WTC11 (cell line): ENCODE results near the gene ADAMTSL4.
"Not testable (repeated sequence)": the region's sequence is repeated elsewhere in the genome, so short reads cannot be mapped to it uniquely, and the experiment has no call there.

ENCODE experiments used
- ARID4B ChIP-seq: sonication (generic); formaldehyde crosslinking; IDR thresholded peaks from 2 replicates; pipeline ENCODE4 v1.8.0; 2023; ENCODE audit warnings: missing genetic modification reagents, mild to moderate bottlenecking, borderline replicate concordance
- CTCF ChIP-seq: fragments of 200-600 bp; IDR thresholded peaks from 2 replicates; pipeline ENCODE4 v1.8.0; 2022; ENCODE audit warnings: antibody characterized with exemption
- MAX ChIP-seq: sonication (generic); formaldehyde crosslinking; IDR thresholded peaks from 2 replicates; pipeline ENCODE4 v1.8.0; 2022; ENCODE audit warnings: mild to moderate bottlenecking, missing genetic modification reagents
- MYBL2 ChIP-seq: sonication (generic); formaldehyde crosslinking; IDR thresholded peaks from 2 replicates; pipeline ENCODE4 v1.8.1; 2023; ENCODE audit warnings: mild to moderate bottlenecking, moderate library complexity, missing genetic modification reagents
- PRDM15 ChIP-seq: sonication (generic); formaldehyde crosslinking; IDR thresholded peaks from 2 replicates; pipeline ENCODE4 v1.8.0; 2022; ENCODE audit warnings: missing genetic modification reagents
- SMAD4 ChIP-seq: sonication (generic); formaldehyde crosslinking; IDR thresholded peaks from 2 replicates; pipeline ENCODE4 v1.8.0; 2022; ENCODE audit warnings: mild to moderate bottlenecking, missing genetic modification reagents
- TCF7 ChIP-seq: sonication (generic); formaldehyde crosslinking; IDR thresholded peaks from 2 replicates; pipeline ENCODE4 v1.8.0; 2022; ENCODE audit warnings: mild to moderate bottlenecking, low read depth, missing genetic modification reagents, moderate library complexity
- TP53 ChIP-seq: sonication (generic); formaldehyde crosslinking; IDR thresholded peaks from 2 replicates; pipeline ENCODE4 v1.8.1; 2023; ENCODE audit warnings: mild to moderate bottlenecking, missing genetic modification reagents
- USF2 ChIP-seq: sonication (generic); formaldehyde crosslinking; IDR thresholded peaks from 2 replicates; pipeline ENCODE4 v1.8.1; 2023; ENCODE audit warnings: mild to moderate bottlenecking, missing genetic modification reagents, moderate library complexity
- ZBTB43 ChIP-seq: sonication (generic); formaldehyde crosslinking; IDR thresholded peaks from 2 replicates; pipeline ENCODE4 v1.8.1; 2023; ENCODE audit warnings: mild to moderate bottlenecking, missing genetic modification reagents
- ZNF121 ChIP-seq: sonication (generic); formaldehyde crosslinking; IDR thresholded peaks from 2 replicates; pipeline ENCODE4 v1.8.0; 2023; ENCODE audit warnings: missing genetic modification reagents

DNA sequence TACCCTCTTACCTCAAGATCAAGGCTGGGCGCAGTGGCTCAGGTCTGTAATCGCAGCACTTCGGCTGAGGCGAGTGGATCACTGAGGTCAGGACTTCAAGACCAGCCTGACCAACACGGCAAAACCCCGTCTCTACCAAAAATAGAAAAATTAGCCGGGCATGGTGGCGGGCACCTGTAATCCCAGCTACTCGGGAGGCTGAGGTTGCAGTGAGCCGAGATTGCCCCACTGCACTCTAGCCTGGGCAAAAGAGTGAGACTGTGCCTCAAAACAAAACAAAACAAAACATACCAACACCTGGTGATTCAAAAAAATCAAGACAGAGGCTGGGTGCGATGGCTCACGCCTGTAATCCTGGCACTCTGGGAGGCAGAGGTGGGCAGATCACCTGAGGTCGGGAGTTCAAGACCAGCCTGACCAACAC lies 24.5 kb downstream of the ADAMTSL4 start:
- not testable (repeated sequence) for TF ChIP-seq CTCF; MAX; TCF7; ARID4B (CRISPR knock-in tag); MYBL2 (CRISPR knock-in tag); USF2 (CRISPR knock-in tag); TP53 (CRISPR knock-in tag); ZNF121; PRDM15 (CRISPR knock-in tag); SMAD4 (CRISPR knock-in tag); ZBTB43 (CRISPR knock-in tag)
